GM15510 (cell line): ENCODE results near the gene PAX2.

Source experiments
- POLR2A ChIP-seq: IDR thresholded peaks from 3 replicates; pipeline ENCODE4 v1.6.1; 2011; ENCODE audit warnings: borderline replicate concordance; ENCODE audit not compliant: insufficient read length; ENCODE audit errors: extremely low read depth

The PAX2 gene

GRCh38 chr10:100761191-100761590 is 15.8 kb downstream of the PAX2 start:
- TF ChIP-seq POLR2A, result no peak

GRCh38 chr10:100763043-100763747 is 17.8 kb downstream of the PAX2 start:
- TF ChIP-seq POLR2A, result no peak

- no peak for TF ChIP-seq POLR2A
Observed at GRCh38 chr10:100766693-100767421, 21.5 kb downstream of the PAX2 start.

- no peak for TF ChIP-seq POLR2A
Observed at GRCh38 chr10:100767422-100767775, 22.0 kb downstream of the PAX2 start.

GRCh38 chr10:100769481-100769880 is 24.1 kb downstream of the PAX2 start:
- TF ChIP-seq POLR2A, result no peak

- TF ChIP-seq POLR2A, result no peak
Observed at GRCh38 chr10:100773646-100774045, 28.3 kb downstream of the PAX2 start.

- TF ChIP-seq POLR2A, result no peak
Observed at GRCh38 chr10:100774223-100774622, 28.8 kb downstream of the PAX2 start.

GRCh38 chr10:100774876-100775275 is 29.5 kb downstream of the PAX2 start:
- no peak for TF ChIP-seq POLR2A

GRCh38 chr10:100775386-100775785 is 30.0 kb downstream of the PAX2 start:
- TF ChIP-seq POLR2A, result no peak

GRCh38 chr10:100775871-100776270 is 30.5 kb downstream of the PAX2 start:
- TF ChIP-seq POLR2A, result no peak

- TF ChIP-seq POLR2A, result no peak
Observed at GRCh38 chr10:100776671-100777070, 31.3 kb downstream of the PAX2 start.

- TF ChIP-seq POLR2A, result no peak
Observed at GRCh38 chr10:100779329-100779728, 33.9 kb downstream of the PAX2 start.

- no peak for TF ChIP-seq POLR2A
Observed at GRCh38 chr10:100780324-100780723, 34.9 kb downstream of the PAX2 start.

GRCh38 chr10:100781145-100781665 is 35.8 kb downstream of the PAX2 start:
- TF ChIP-seq POLR2A, result no peak

- no peak for TF ChIP-seq POLR2A
Observed at GRCh38 chr10:100782461-100783244, 37.3 kb downstream of the PAX2 start.
